ENCODE measurements around the gene ARL13B. TPM values are rescaled to one million over a fixed set of nuclear protein-coding genes. Genes with fewer than 3 reads are reported as not detected.

The ARL13B gene
- total RNA-seq, 2 donors from 2014 or later = 4.4 to 4.7 TPM

DNA sequence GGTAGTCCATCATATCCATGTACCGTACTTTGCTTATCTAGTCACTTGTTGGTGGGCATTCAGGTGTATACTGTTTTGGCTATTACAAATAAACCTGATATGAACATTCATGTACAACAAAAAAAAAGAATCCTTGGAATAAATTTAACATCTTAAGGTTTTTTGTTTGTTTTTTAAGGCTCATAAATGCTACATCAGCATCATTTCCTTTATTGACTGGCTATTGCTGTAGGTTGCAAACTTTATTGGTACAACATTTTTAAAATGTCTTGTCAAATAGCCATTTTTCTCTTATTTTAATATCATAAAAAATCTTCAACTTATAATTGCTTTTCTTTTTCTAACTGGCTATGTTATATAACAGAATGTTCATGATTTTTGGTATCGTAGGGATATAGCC lies 66.6 kb downstream of the ARL13B start:
- TF ChIP-seq CTCF (IDR thresholded peaks at IDR 0.05) = no peak
- H3K9me3 ChIP-seq = no peaks in the 10 kb centered on the region
- no peaks in the 10 kb centered on the region for H3K27me3 ChIP-seq
- intact Hi-C loops (cut with DNase I) = no loop called here
- no peak overlapping the region for H3K4me3 ChIP-seq
- no peaks in the 10 kb centered on the region for H3K36me3 ChIP-seq
- no peak for DNase-seq
- H3K27ac ChIP-seq = no peak overlapping the region
- H3K4me1 ChIP-seq = no peaks in the 10 kb centered on the region
- no peak overlapping the region for H3K9ac ChIP-seq (ENCODE audit: low read depth in 2 of 2, low read length in 2 of 2)

- no peaks in the 10 kb centered on the region for H3K27me3 ChIP-seq
- H3K9ac ChIP-seq (ENCODE audit: low read depth in 2 of 2, low read length in 2 of 2) = no peak overlapping the region
- no peak overlapping the region for H3K27ac ChIP-seq
- no peaks in the 10 kb centered on the region for H3K9me3 ChIP-seq
- DNase-seq = no peak
- H3K4me1 ChIP-seq = no peaks in the 10 kb centered on the region
- no peak for TF ChIP-seq CTCF (IDR thresholded peaks at IDR 0.05)
- no peaks in the 10 kb centered on the region for H3K36me3 ChIP-seq
- intact Hi-C loops (cut with DNase I) = no loop called here
- H3K4me3 ChIP-seq = no peak overlapping the region
These were observed 69.3 kb downstream of the ARL13B start for GRCh38 chr3:94049267-94049666.

GRCh38 chr3:94050546-94050945 lies 70.6 kb downstream of the ARL13B start:
- Histone ChIP-seq H3K9me3 (no peaks in the 10 kb centered on the region), H3K27me3 (no peaks in the 10 kb centered on the region), H3K36me3 (no peaks in the 10 kb centered on the region), H3K4me1 (no peaks in the 10 kb centered on the region), H3K9ac (ENCODE audit: low read depth in 2 of 2, low read length in 2 of 2) (no peak overlapping the region), H3K4me3 (no peak overlapping the region), H3K27ac (no peak overlapping the region)
- no peak for DNase-seq
- TF ChIP-seq CTCF (IDR thresholded peaks at IDR 0.05) = no peak
- intact Hi-C loops (cut with DNase I) = no loop called here

DNA sequence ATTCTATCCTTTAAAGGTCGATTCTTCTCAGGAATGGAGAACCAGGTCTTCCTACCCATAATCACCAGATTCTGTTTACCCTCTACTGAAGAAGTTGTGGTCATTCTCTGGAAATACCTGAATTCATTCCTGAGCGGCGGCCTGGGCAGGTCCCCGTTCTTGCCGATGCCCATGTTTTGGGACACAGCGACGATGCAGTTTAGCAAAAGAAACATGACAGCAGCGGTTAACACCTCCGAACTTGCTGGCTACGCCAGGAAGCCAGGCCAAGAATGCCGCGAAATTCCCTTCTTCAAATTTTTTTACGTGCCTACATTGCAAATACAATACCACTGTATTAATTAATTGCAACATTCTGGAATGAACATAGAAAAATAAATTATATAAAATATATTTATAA lies 81.3 kb downstream of the ARL13B start:
- H3K27ac ChIP-seq = no peak overlapping the region
- no peaks in the 10 kb centered on the region for H3K9me3 ChIP-seq
- H3K9ac ChIP-seq (ENCODE audit: low read depth in 2 of 2, low read length in 2 of 2) = no peak overlapping the region
- intact Hi-C loops (cut with DNase I) = loop anchor here (10.0 kb wide), 1 partner anchor 156 kb away; no protein-coding TSS in a partner anchor
- DNase-seq = no peak
- no peak for TF ChIP-seq CTCF (IDR thresholded peaks at IDR 0.05)
- H3K36me3 ChIP-seq = no peaks in the 10 kb centered on the region
- H3K27me3 ChIP-seq = no peaks in the 10 kb centered on the region
- H3K4me3 ChIP-seq = no peak overlapping the region
- H3K4me1 ChIP-seq = peaks cover 19% of the 10 kb centered on the region

DNA sequence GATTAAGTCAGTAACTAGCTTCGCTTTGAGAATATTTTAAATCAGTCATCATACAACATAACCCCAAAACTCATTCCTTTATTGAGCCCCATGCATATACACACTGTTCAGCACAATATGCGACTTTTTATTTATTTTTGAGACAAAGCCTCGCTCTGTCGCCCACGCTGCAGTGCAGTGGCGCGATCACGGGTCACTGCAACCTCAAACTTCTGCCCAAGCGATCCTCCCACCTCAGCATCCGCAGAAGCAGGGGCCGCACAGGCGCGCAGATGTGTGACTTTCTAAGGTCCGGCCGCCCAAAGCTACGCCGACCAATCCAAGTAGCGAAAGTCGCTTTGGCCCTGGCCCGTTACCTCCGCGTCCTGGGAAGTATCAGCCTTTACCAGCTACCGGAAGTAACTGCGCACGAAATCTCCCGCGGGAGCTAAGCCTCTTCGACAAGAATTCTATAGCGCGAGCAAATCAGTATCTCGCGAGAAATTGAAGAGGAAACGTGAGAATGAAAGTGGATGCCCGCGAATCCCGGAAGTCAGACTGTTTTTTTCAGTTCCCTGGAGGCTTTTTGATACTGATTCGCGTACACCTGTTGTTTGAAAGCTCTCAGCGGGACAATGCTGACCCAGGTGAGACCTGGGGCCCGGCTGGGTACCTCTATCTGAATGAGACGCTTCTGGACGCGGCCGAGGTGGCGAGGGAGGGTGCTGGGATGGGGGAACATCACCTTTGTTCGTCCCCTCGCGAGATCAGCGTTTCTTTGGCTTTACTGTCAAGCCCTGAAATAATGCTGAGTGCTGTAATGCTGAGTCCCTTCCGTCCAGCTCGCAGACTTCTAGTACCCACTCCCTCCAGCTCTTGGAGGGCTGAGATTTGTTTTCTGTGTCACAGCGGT lies 82.8 kb downstream of the ARL13B start, which contains the start of the genes DHFR2 and NSUN3:
Gene DHFR2, minus strand, starts transcription at position 404 of the 892 bp plus-strand sequence. CDS start 1,405 bp downstream, outside the sequence.
Gene NSUN3, plus strand, starts transcription at position 549 of the 892 bp plus-strand sequence. Its CDS starts 66 bp downstream, at position 615.
- intact Hi-C loops (cut with DNase I) = loop anchor here (10.0 kb wide), 1 partner anchor 158 kb away; no protein-coding TSS in a partner anchor
- Histone ChIP-seq H3K36me3 (no peaks in the 10 kb centered on the region), H3K4me1 (peaks cover 19% of the 10 kb centered on the region), H3K9me3 (no peaks in the 10 kb centered on the region), H3K9ac (ENCODE audit: low read depth in 2 of 2, low read length in 2 of 2) (peak within 1 kb of the TSS; percentile 69 to 99), H3K27ac (peak within 1 kb of the TSS; percentile 96), H3K27me3 (no peaks in the 10 kb centered on the region), H3K4me3 (peak within 1 kb of the TSS; percentile 54)
- peak; percentile 93 for DNase-seq
- TF ChIP-seq CTCF (IDR thresholded peaks at IDR 0.05) = no peak
